Subcutaneous adipose tissue (tissue), 4 donors: Measurements from ENCODE around the gene DNAJC13. TPM values are rescaled to one million over a fixed set of nuclear protein-coding genes. Genes with fewer than 3 reads are reported as not detected.

Experiments
- total RNA-seq, 4 donors: library from RNA; depleted of rRNA; stranded (reverse); fragments of >200 nt; gene quantifications; one replicate each; pipeline ENCODE4 v1.1.0, GENCODE V29; 2016
- TF ChIP-seq, protein P1 (sequence below): fragments of 450-650 bp; IDR thresholded peaks from one replicate; pipeline ENCODE4 v1.5.1; 2016; ENCODE audit warnings: low read depth, mild to moderate bottlenecking, control low read depth, antibody characterized with exemption, moderate library complexity

The DNAJC13 gene
- total RNA-seq, 4 donors from 2014 or later, result 55.6 to 79.7 (median 66.3) TPM

GRCh38 chr3:132456136-132456535 is 38.8 kb downstream of the DNAJC13 start:
- TF ChIP-seq, protein P1, sequence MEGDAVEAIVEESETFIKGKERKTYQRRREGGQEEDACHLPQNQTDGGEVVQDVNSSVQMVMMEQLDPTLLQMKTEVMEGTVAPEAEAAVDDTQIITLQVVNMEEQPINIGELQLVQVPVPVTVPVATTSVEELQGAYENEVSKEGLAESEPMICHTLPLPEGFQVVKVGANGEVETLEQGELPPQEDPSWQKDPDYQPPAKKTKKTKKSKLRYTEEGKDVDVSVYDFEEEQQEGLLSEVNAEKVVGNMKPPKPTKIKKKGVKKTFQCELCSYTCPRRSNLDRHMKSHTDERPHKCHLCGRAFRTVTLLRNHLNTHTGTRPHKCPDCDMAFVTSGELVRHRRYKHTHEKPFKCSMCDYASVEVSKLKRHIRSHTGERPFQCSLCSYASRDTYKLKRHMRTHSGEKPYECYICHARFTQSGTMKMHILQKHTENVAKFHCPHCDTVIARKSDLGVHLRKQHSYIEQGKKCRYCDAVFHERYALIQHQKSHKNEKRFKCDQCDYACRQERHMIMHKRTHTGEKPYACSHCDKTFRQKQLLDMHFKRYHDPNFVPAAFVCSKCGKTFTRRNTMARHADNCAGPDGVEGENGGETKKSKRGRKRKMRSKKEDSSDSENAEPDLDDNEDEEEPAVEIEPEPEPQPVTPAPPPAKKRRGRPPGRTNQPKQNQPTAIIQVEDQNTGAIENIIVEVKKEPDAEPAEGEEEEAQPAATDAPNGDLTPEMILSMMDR, result no peak

- TF ChIP-seq, protein P1, result no peak
Measured at GRCh38 chr3:132456571-132456970, 39.3 kb downstream of the DNAJC13 start.

- TF ChIP-seq, protein P1, result no peak
Measured at GRCh38 chr3:132457286-132457685, 40.0 kb downstream of the DNAJC13 start.

DNA sequence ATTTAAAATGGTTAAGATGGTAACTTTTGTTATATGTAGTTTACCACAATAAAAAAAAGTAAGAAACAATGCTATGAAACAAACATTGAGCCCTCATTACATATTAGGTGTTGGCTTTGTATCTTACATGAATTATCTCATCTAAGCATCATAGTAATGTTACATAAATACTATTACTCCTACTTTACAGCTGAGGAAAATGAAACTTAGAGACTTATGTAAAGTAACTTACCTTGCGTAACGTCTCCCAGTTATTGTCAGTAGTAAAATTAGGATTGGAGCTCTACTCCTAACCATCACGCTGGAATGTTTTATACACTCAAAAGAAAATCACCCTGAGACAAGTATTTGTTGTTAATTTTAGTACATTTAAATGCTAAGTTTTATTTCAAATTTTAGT is 42.2 kb downstream of the DNAJC13 start:
- TF ChIP-seq, protein P1, result no peak

DNA sequence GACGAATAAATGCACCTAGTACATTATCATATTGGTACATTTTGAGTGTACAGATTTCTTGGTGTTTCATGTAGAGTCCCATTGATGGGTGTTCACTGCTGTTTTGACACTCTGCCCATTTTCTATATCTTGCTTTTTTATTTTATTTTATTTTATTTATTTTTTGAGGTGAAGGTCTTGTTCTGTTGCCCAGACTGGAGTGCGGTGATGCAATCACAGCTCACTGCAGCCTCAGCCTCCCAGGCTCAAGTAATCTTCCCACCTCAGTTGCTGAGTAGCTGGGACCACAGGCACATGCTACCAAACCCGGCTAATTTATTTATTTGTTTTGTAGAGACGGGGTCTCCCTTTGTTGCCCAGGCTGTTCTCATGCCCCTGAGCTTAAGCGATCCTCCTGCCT is 44.2 kb downstream of the DNAJC13 start:
- TF ChIP-seq, protein P1, result no peak

GRCh38 chr3:132464066-132464465 is 46.8 kb downstream of the DNAJC13 start:
- TF ChIP-seq, protein P1, result no peak

GRCh38 chr3:132469326-132469725 is 52.0 kb downstream of the DNAJC13 start:
- TF ChIP-seq, protein P1, result no peak
